Fibroblast of mammary gland (primary cell): ENCODE measurements around the gene ACAA2.

Experiments used
- DNase-seq: peaks from one replicate; pipeline ENCODE4 v3.0.0-alpha.2; 2010; ENCODE audit warnings: low read depth
- H3K4me3 ChIP-seq: 2 replicates; pipeline ENCODE4 v1.5.1; 2011; ENCODE audit warnings: low read depth, mild to moderate bottlenecking, low read length, moderate library complexity; ENCODE audit not compliant: control insufficient read depth
- TF ChIP-seq, protein P1 (sequence below): conservative IDR thresholded peaks from 2 replicates; pipeline ENCODE4 v1.5.1; 2011; ENCODE audit warnings: low read depth, low read length, inconsistent platforms; ENCODE audit not compliant: control insufficient read depth, insufficient read depth

ACAA2 gene

DNA sequence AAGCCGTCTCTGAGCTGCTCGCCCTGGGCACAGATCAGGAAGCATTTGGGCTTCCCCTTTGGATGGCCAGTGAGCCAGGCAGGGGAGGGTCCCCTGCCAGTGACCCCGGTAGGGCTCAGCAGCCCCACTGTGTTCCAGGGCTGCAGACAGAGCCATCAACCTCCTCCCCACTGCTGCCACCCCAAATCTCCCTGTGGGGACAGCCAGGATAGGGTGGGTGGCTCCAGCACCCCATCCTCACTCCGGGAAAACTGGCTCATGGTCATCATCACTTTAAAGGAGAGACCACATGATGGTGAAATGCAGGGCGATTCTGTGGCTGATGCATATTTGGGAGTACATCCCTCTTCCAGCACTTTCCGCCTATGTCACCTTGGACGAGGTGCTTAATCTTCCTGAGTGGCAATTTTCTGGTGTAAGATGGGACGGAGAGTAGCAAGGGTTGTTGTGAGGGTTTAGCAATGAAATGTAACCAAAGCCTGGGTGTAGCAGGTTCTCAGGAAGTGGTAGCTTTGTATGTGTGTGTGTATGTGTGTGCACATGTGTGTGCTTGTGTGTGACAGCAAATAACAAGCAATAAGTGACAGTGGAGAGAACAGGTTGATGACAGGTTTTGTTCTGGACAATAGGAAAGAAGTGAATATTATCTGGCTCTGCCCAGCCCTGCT, 61.8 kb downstream of the ACAA2 start:
- TF ChIP-seq, protein P1, sequence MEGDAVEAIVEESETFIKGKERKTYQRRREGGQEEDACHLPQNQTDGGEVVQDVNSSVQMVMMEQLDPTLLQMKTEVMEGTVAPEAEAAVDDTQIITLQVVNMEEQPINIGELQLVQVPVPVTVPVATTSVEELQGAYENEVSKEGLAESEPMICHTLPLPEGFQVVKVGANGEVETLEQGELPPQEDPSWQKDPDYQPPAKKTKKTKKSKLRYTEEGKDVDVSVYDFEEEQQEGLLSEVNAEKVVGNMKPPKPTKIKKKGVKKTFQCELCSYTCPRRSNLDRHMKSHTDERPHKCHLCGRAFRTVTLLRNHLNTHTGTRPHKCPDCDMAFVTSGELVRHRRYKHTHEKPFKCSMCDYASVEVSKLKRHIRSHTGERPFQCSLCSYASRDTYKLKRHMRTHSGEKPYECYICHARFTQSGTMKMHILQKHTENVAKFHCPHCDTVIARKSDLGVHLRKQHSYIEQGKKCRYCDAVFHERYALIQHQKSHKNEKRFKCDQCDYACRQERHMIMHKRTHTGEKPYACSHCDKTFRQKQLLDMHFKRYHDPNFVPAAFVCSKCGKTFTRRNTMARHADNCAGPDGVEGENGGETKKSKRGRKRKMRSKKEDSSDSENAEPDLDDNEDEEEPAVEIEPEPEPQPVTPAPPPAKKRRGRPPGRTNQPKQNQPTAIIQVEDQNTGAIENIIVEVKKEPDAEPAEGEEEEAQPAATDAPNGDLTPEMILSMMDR: no peak
- H3K4me3 ChIP-seq: no peak overlapping the region
- DNase-seq: no peak

GRCh38 chr18:49749563-49749962, 63.8 kb downstream of the ACAA2 start:
- DNase-seq: no peak
- H3K4me3 ChIP-seq: no peak overlapping the region
- TF ChIP-seq, protein P1: no peak

DNA sequence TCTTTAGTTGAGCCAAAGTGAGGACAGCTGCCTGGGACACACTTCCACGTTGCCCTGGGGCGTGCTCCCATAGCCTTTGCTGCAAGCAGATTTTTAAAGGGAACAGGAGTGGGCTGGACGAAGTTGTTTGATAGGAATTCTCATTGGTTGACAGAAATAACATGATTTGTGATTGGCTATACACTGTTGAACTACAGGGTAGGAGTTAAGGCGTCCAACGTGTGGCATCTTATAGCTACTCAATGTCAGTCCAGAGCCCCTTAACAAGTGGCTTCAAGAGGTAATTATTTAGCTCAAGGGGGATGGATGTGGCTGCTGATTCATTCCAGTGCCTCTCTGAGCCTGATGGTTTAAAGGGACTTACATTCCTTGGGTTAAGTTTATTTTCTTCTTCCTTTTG, 65.5 kb downstream of the ACAA2 start:
- TF ChIP-seq, protein P1: no peak
- DNase-seq: no peak
- no peak overlapping the region for H3K4me3 ChIP-seq

DNA sequence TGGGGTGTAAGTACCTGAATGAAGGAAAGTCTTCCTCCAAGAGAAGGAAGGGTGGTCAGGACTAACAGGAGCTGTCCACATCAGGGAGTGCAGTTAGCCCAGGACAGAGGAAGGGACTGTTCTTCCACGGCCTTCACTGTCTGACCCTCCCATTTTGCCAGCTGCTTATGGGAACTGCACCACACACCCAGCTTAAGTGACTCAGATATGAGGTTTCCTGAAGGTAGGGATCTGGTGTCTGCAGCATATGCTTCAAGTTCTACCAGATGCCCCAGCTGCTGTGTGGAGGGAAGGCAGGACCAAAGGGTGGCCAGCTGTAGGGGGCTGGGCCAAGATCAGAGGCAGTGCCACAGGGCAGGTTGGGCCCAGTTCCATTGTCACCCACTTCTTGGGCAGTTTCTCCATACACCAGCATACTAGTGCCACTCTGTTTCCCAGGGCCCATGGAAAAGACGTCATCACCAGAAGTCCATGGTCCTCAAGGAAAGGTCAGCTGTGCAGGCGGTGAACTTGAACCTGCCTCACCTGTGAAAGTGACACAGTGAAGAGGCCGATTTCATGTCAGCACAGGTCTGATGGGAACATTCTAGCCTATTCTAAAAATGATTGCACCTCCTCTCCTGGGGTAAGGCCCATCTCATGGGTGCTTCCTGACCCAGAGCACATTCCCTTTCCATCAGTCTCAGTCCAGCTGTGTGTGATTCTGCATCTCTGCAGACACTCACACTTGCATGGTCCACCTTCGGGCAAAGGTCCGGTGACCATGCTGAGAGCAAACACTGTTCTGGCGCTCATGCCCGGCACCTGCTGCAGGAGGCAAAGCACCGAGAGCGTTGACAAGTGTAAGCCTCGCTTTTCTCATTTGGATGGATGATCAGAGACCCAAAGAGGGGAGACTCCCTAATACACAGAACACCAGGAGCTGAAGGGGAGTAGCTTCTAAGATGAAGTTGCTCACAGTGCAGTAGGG, 68.0 kb downstream of the ACAA2 start:
- peak; percentile 42 for DNase-seq
- TF ChIP-seq, protein P1: no peak
- no peak overlapping the region for H3K4me3 ChIP-seq

DNA sequence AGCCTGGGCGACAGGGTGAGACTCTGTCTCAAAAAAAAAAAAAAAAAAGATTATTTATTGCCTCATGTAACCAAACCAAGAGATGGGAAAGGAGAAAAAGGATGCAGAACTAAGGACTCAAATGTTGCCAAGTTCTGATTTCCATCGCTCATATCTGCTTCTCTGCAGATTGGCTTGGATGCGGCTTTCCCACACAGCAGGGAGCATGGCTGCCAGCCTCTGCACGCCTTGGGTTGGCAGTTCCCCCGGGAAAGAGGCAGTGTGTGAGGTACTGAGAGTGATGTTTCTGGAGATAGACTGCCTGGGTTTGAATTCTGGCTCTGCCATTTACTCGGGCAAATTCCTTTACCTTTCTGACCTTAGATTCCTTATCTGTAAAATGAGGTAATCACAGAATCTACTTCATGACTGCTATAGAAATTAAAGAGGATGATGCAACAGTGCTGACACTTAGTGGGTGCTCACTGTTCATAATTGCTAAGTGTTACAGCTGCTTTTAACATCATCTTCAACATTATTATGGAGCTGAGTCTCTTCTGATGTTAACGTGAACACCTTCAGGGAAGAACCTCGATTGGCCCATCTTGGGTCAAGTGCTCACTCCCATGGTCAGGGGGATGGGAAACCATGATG, 68.8 kb downstream of the ACAA2 start:
- H3K4me3 ChIP-seq: no peak overlapping the region
- no peak for DNase-seq
- TF ChIP-seq, protein P1: no peak

DNA sequence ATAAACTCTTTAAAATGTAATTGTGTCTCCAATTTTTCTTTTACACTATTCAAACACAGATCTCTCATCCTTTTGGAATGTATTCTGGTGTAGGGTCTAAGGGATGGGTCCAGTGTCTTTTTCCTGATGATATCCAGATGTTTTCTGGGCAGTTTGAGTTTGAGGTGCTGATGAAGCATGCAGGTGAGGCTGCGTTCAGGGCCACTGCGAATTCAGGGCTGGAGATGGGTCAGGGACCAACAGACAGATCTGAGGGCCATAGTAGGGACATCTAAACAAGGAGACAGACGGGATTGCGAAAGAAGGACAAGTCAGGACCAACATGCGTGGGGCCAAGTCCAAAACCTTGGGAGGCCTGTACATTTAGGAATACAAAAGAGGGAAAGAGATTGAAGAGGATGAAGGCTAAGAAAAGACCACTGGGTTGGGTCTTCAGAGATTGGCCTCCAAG, 70.2 kb downstream of the ACAA2 start:
- H3K4me3 ChIP-seq: no peak overlapping the region
- TF ChIP-seq, protein P1: no peak
- DNase-seq: peak; percentile 27
